ENCODE measurements around the gene TNS3. TPM values are rescaled to one million over a fixed set of nuclear protein-coding genes. Genes with fewer than 3 reads are reported as not detected.

The TNS3 gene
- total RNA-seq, 1 experiment from 2014 or later, result 9.5 TPM

GRCh38 chr7:47440320-47440719, 141.6 kb downstream of the TNS3 start:
- no peak overlapping the region for H3K27ac Mint-ChIP-seq

More at GRCh38 chr7:47440320-47440719, 141.6 kb downstream of the TNS3 start:
- Histone ChIP-seq H4K20me1 (ENCODE audit: control insufficient read depth, insufficient read depth, insufficient read length) (peaks cover 3% of the 10 kb centered on the region), H4K8ac (replicated peaks; ENCODE audit: insufficient read length, low read depth, low read length) (no peak overlapping the region), H2AFZ (ENCODE audit: low read length) (no peak overlapping the region), H3K9me3 (ENCODE audit: control insufficient read depth, low read depth, low read length) (no peaks in the 10 kb centered on the region), H3T11ph (ENCODE audit: low read length) (no peak overlapping the region), H3K18ac (ENCODE audit: insufficient read length, low read depth, low read length) (peak overlapping the region; percentile 52), H3K23ac (ENCODE audit: insufficient read length, low read depth, low read length) (no peak overlapping the region), H3K9ac (ENCODE audit: extremely low read depth, insufficient read length, low read length) (no peak overlapping the region), H2BK120ac (ENCODE audit: low read depth, low read length, poor library complexity, severe bottlenecking) (no peak overlapping the region), H2BK5ac (ENCODE audit: insufficient read length, low read length) (no peak overlapping the region), H3K27me3 (ENCODE audit: insufficient read depth, low read length) (no peaks in the 10 kb centered on the region), H2AK5ac (ENCODE audit: insufficient read length, low read length) (no peak overlapping the region), H3K23me2 (ENCODE audit: insufficient read length, low read depth, low read length, poor library complexity, severe bottlenecking) (no peaks in the 10 kb centered on the region), H2BK20ac (ENCODE audit: low read depth, low read length, poor library complexity, severe bottlenecking) (no peak overlapping the region), H3K56ac (ENCODE audit: insufficient read length, low read depth, low read length) (no peak overlapping the region), H3K79me2 (ENCODE audit: insufficient read depth, low read length) (no peaks in the 10 kb centered on the region), H3K14ac (ENCODE audit: insufficient read depth, low read length) (peak overlapping the region; percentile 64), H3K79me1 (ENCODE audit: insufficient read depth, low read depth, low read length, poor library complexity, severe bottlenecking) (no peaks in the 10 kb centered on the region), H3K4me2 (ENCODE audit: insufficient read depth, insufficient read length, low read length) (no peak overlapping the region), H3K4me1 (ENCODE audit: insufficient read depth, low read length) (no peaks in the 10 kb centered on the region), H3K4ac (ENCODE audit: low read depth, low read length) (no peak overlapping the region), H2BK12ac (ENCODE audit: insufficient read length, low read depth, low read length) (no peak overlapping the region), H2BK15ac (ENCODE audit: low read depth, low read length) (no peak overlapping the region), H3K27ac (ENCODE audit: insufficient read length, low read depth, low read length) (no peak overlapping the region), H4K5ac (ENCODE audit: insufficient read length, low read depth, low read length) (no peak overlapping the region), H4K91ac (ENCODE audit: insufficient read length, low read depth, low read length) (no peak overlapping the region)
- no peaks in the 10 kb centered on the region for H3K9me3 Mint-ChIP-seq
- DNase-seq, result no peak
- H3K4me3 Mint-ChIP-seq, result no peak overlapping the region
- TF ChIP-seq, protein P1, sequence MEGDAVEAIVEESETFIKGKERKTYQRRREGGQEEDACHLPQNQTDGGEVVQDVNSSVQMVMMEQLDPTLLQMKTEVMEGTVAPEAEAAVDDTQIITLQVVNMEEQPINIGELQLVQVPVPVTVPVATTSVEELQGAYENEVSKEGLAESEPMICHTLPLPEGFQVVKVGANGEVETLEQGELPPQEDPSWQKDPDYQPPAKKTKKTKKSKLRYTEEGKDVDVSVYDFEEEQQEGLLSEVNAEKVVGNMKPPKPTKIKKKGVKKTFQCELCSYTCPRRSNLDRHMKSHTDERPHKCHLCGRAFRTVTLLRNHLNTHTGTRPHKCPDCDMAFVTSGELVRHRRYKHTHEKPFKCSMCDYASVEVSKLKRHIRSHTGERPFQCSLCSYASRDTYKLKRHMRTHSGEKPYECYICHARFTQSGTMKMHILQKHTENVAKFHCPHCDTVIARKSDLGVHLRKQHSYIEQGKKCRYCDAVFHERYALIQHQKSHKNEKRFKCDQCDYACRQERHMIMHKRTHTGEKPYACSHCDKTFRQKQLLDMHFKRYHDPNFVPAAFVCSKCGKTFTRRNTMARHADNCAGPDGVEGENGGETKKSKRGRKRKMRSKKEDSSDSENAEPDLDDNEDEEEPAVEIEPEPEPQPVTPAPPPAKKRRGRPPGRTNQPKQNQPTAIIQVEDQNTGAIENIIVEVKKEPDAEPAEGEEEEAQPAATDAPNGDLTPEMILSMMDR (conservative IDR thresholded peaks at IDR 0.05), result no peak
- H3K4me1 Mint-ChIP-seq, result peaks cover 6 to 12% of the 10 kb centered on the region in 2 experiments
- peaks cover 3% of the 10 kb centered on the region; the same call in 1 of the 2 replicates for H3K27me3 Mint-ChIP-seq (ENCODE audit: low read depth)
- WGBS (ENCODE audit: extremely low coverage, insufficient read length, low lambda C conversion rate), result no CpG with 5 or more reads among the region's 1 CpG
- H3K36me3 Mint-ChIP-seq (ENCODE audit: insufficient read depth in 1 of 3, low read depth in 3 of 3), result peaks cover 0 to 7% (median 0%) of the 10 kb centered on the region in 3 experiments; a peak in 4 of 7 replicates
